Measurements from ENCODE around the gene RYR1.

RYR1 gene

GRCh38 chr19:38433268-38433733 is at the start of gene RYR1:
Gene RYR1 (plus strand): TSS chr19:38433691. CDS start chr19:38433830, 139 bp downstream.
- DNase-seq (ENCODE audit: low read depth in 2 of 2): peak in 1 of 2 donors; percentile 15

- DNase-seq (ENCODE audit: low read depth in 2 of 2): no peak
These were observed 49.7 kb upstream of the RYR1 start for GRCh38 chr19:38383743-38384142.

- no peak for DNase-seq (ENCODE audit: low read depth in 2 of 2)
These were observed 49.1 kb upstream of the RYR1 start for GRCh38 chr19:38384209-38385027.

GRCh38 chr19:38385057-38385803 is 48.3 kb upstream of the RYR1 start:
- no peak for DNase-seq (ENCODE audit: low read depth in 2 of 2)

GRCh38 chr19:38385804-38386257 is 47.7 kb upstream of the RYR1 start:
- no peak for DNase-seq (ENCODE audit: low read depth in 2 of 2)

- no peak for DNase-seq (ENCODE audit: low read depth in 2 of 2)
These were observed 47.1 kb upstream of the RYR1 start for GRCh38 chr19:38386300-38386970.

GRCh38 chr19:38386971-38387549 is 46.4 kb upstream of the RYR1 start:
- no peak for DNase-seq (ENCODE audit: low read depth in 2 of 2)

GRCh38 chr19:38387550-38388348 is 45.7 kb upstream of the RYR1 start, which contains the start of gene GGN:
Gene GGN (minus strand): TSS chr19:38388034. CDS start chr19:38387261, 773 bp downstream.
- DNase-seq (ENCODE audit: low read depth in 2 of 2): peak; percentile 43 to 70

GRCh38 chr19:38388349-38389100 is 45.0 kb upstream of the RYR1 start, which contains the start of gene SPRED3:
Gene SPRED3 (plus strand): TSS chr19:38388697. CDS start chr19:38390303, 1,606 bp downstream.
- no peak for DNase-seq (ENCODE audit: low read depth in 2 of 2)

GRCh38 chr19:38389101-38389925 is 44.2 kb upstream of the RYR1 start:
- DNase-seq (ENCODE audit: low read depth in 2 of 2): no peak

GRCh38 chr19:38389957-38390924 is 43.2 kb upstream of the RYR1 start:
- no peak for DNase-seq (ENCODE audit: low read depth in 2 of 2)

- DNase-seq (ENCODE audit: low read depth in 2 of 2): no peak
These were observed 41.5 kb upstream of the RYR1 start for GRCh38 chr19:38391911-38392464.

- DNase-seq (ENCODE audit: low read depth in 2 of 2): no peak
These were observed 40.7 kb upstream of the RYR1 start for GRCh38 chr19:38392707-38393308.

- DNase-seq (ENCODE audit: low read depth in 2 of 2): peak in 1 of 2 donors; percentile 40
These were observed 39.0 kb upstream of the RYR1 start for GRCh38 chr19:38394488-38394887.

GRCh38 chr19:38395381-38396114 is 37.9 kb upstream of the RYR1 start:
- DNase-seq (ENCODE audit: low read depth in 2 of 2): no peak

GRCh38 chr19:38399081-38399480 is 34.4 kb upstream of the RYR1 start:
- no peak for DNase-seq (ENCODE audit: low read depth in 2 of 2)
